HCT116 (cell line): ENCODE results near the gene CECR2. TPM values are rescaled to one million over a fixed set of nuclear protein-coding genes. Genes with fewer than 3 reads are reported as not detected.

Experiments used
- ATAC-seq: fragments of 200-7000 bp; cut with Tn5 transposase; 2 replicates; pipeline ENCODE4 v1.9.1; 2020; ENCODE audit warnings: mild to moderate bottlenecking, moderate library complexity
- BruUV-seq: library from RNA; stranded (reverse); fragments of 400-500 nt; replicated peaks from 2 replicates; lab custom pipeline; 2021; lab: Mats Ljungman, UMichigan
- CTCF ChIA-PET: fragments of 300-600 bp; sonication (Branson Sonifier 250); formaldehyde crosslinking; loops from one replicate; lab custom pipeline; 2021; ENCODE audit warnings: antibody characterized with exemption; lab: Charles Lee
- POLR2A ChIA-PET: fragments of 300-600, 350-600 bp; sonication (Branson Sonifier 250); formaldehyde crosslinking; loops from one replicate; lab custom pipeline; 2021; ENCODE audit warnings: antibody characterized with exemption; lab: Charles Lee
- RAD21 ChIA-PET, 2 experiments: fragments of 300-600 bp; sonication (Branson Sonifier 250); formaldehyde crosslinking; loops; one replicate each; lab custom pipeline; 2023; ENCODE audit warnings: low total read pairs in 2 of 2; ENCODE audit not compliant: uncharacterized antibody in 2 of 2, unreplicated experiment in 2 of 2, low non-redundant PET in 1 of 2; lab: Charles Lee
- DNase-seq: peaks from one replicate; pipeline ENCODE4 v3.0.0-alpha.2; 2010; ENCODE audit warnings: low read depth, low spot score
- H2AFZ ChIP-seq: fragments of 200-600 bp; shearing (Covaris generic), sonication (generic); 2 replicates; pipeline ENCODE4 v1.6.1; 2017; ENCODE audit warnings: low read depth, mixed run types, mixed read lengths, antibody characterized with exemption, low read length; ENCODE audit not compliant: poor library complexity, severe bottlenecking
- H3K27ac ChIP-seq: 2 replicates; pipeline ENCODE4 v1.5.1; 2012; ENCODE audit warnings: low read depth, low read length
- H3K27me3 ChIP-seq: fragments of 200-600 bp; sonication (generic); 2 replicates; pipeline ENCODE4 v1.6.1; 2016; ENCODE audit warnings: mixed run types, low read length, mixed read lengths; ENCODE audit not compliant: insufficient read depth
- H3K36me3 ChIP-seq, 2 experiments: fragments of 200-500 bp in 1 of 2; fragments of 200-600 bp in 1 of 2; sonication (Bioruptor generic) in 1 of 2; sonication (generic) in 1 of 2; 2 replicates each; pipeline versions ENCODE4 v1.5.1 to v1.6.1; 2014 to 2016; ENCODE audit warnings: low read length in 2 of 2, inconsistent platforms in 1 of 2, mixed read lengths in 1 of 2, mixed run types in 1 of 2; ENCODE audit not compliant: insufficient read depth in 2 of 2, control insufficient read depth in 1 of 2
- H3K4me1 ChIP-seq, 2 experiments: fragments of 200-600 bp in 1 of 2; sonication (generic) in 1 of 2; 2 replicates each; pipeline versions ENCODE4 v1.5.1 to v1.6.1; 2012 to 2017; ENCODE audit warnings: low read length in 2 of 2, inconsistent platforms in 1 of 2, mild to moderate bottlenecking in 1 of 2, mixed read lengths in 1 of 2, mixed run types in 1 of 2, moderate library complexity in 1 of 2; ENCODE audit not compliant: insufficient read depth in 2 of 2, control insufficient read depth in 1 of 2
- H3K4me2 ChIP-seq: fragments of 200-600 bp; sonication (generic); 2 replicates; pipeline ENCODE4 v1.6.1; 2017; ENCODE audit warnings: mixed run types, low read length, mixed read lengths
- H3K4me3 ChIP-seq, 2 experiments: fragments of 200-600 bp in 1 of 2; sonication (generic) in 1 of 2; replicated peaks in 1 of 2; 2 replicates each; pipeline ENCODE4 v1.5.1; 2011 to 2016; ENCODE audit warnings: low read length in 2 of 2, control low read depth in 1 of 2, low read depth in 1 of 2, mild to moderate bottlenecking in 1 of 2, mixed read lengths in 1 of 2, mixed run types in 1 of 2
- H3K79me2 ChIP-seq: fragments of 200-600 bp; sonication (generic); 2 replicates; pipeline ENCODE4 v1.6.1; 2017; ENCODE audit warnings: mild to moderate bottlenecking, mixed run types, low read length, moderate library complexity, mixed read lengths; ENCODE audit not compliant: insufficient read depth
- H3K9ac ChIP-seq: fragments of 200-600 bp; sonication (generic); 2 replicates; pipeline ENCODE4 v1.6.1; 2016; ENCODE audit warnings: low read length, mixed read lengths
- H3K9me2 ChIP-seq: fragments of 200-600 bp; sonication (generic), shearing (Covaris generic); 2 replicates; pipeline ENCODE4 v1.6.1; 2017; ENCODE audit warnings: mixed run types, mild to moderate bottlenecking, moderate library complexity; ENCODE audit not compliant: insufficient read depth
- H3K9me3 ChIP-seq, 2 experiments: fragments of 200-500 bp in 1 of 2; fragments of 200-600 bp in 1 of 2; sonication (Bioruptor generic) in 1 of 2; sonication (generic) in 1 of 2; 2 replicates each; pipeline ENCODE4 v1.6.1; 2014 to 2017; ENCODE audit warnings: low read length in 2 of 2, mixed read lengths in 2 of 2, inconsistent platforms in 1 of 2, low read depth in 1 of 2, mild to moderate bottlenecking in 1 of 2, mixed run types in 1 of 2, moderate library complexity in 1 of 2; ENCODE audit not compliant: control insufficient read depth in 1 of 2, insufficient read depth in 1 of 2
- H4K20me1 ChIP-seq: fragments of 200-600 bp; sonication (generic), shearing (Covaris generic); 2 replicates; pipeline ENCODE4 v1.6.1; 2017; ENCODE audit warnings: mixed run types, mild to moderate bottlenecking, moderate library complexity; ENCODE audit not compliant: insufficient read depth
- CBX3 ChIP-seq: IDR thresholded peaks from 2 replicates; pipeline ENCODE4 v1.6.1; 2012; ENCODE audit warnings: low read depth
- CEBPB ChIP-seq: IDR thresholded peaks from 2 replicates; pipeline ENCODE4 v1.6.1; 2012; ENCODE audit warnings: low read depth
- ELF1 ChIP-seq: IDR thresholded peaks from 2 replicates; pipeline ENCODE4 v1.6.1; 2012; ENCODE audit warnings: low read depth, borderline replicate concordance
- EZH2 ChIP-seq: fragments of 200-600 bp; sonication (generic); IDR thresholded peaks from 2 replicates; pipeline ENCODE4 v1.6.1; 2017; ENCODE audit warnings: antibody characterized with exemption, mixed run types
- EZH2phosphoT487 ChIP-seq: fragments of 200-600 bp; IDR thresholded peaks from 2 replicates; pipeline ENCODE4 v1.6.1; 2018; ENCODE audit warnings: antibody characterized with exemption, borderline replicate concordance
- FOSL1 ChIP-seq: IDR thresholded peaks from 2 replicates; pipeline ENCODE4 v1.6.1; 2012; ENCODE audit warnings: low read depth
- JUND ChIP-seq: IDR thresholded peaks from 2 replicates; pipeline ENCODE4 v1.6.1; 2012
- ZFX ChIP-seq: fragments of 450-650 bp; IDR thresholded peaks from 2 replicates; pipeline ENCODE4 v1.6.1; 2017
- ZNF274 ChIP-seq: fragments of 200-500 bp; sonication (Bioruptor generic); IDR thresholded peaks from 2 replicates; pipeline ENCODE4 v1.6.1; 2014; ENCODE audit warnings: mild to moderate bottlenecking, low read depth, low read length, inconsistent platforms
- intact Hi-C: fragments of 100-400 bp; cut with micrococcal nuclease; formaldehyde crosslinking; loops from 2 replicates; pipeline ENCODE4 v1.10.0; 2022
- total RNA-seq: library from RNA; stranded (reverse); gene quantifications from one replicate; pipeline ENCODE4 v1.2.1, GENCODE V29; 2021; ENCODE audit not compliant: unreplicated experiment
- TF ChIP-seq, protein P1 (sequence below): IDR thresholded peaks from 2 replicates; pipeline ENCODE4 v1.6.1; 2012; ENCODE audit warnings: low read depth

Gene CECR2
- total RNA-seq, 1 experiment from 2014 or later: 6.0 TPM

GRCh38 chr22:17373855-17374254 is 4.6 kb downstream of the CECR2 start:
- H3K4me1 ChIP-seq: peaks cover 0 to 2% of the 10 kb centered on the region in 2 experiments; a peak in 3 of 4 replicates
- H3K36me3 ChIP-seq: no peaks in the 10 kb centered on the region
- no peak overlapping the region for H2AFZ ChIP-seq
- ChIA-PET POLR2A (no interaction called here), CTCF (interaction anchor here (0.6 kb wide), 1 partner anchor 30 kb away, joined by 3 read pairs; no protein-coding TSS in a partner anchor), RAD21 (no interaction called here)
- no peaks in the 10 kb centered on the region for H4K20me1 ChIP-seq
- no peak for DNase-seq
- H3K4me3 ChIP-seq: no peak overlapping the region
- H3K9ac ChIP-seq: no peak overlapping the region
- TF ChIP-seq CEBPB (no peak), FOSL1 (no peak), ELF1 (no peak), JUND (no peak), EZH2phosphoT487 (no peak), EZH2 (no peak), ZNF274 (no peak), CBX3 (no peak), ZFX (no peak)
- TF ChIP-seq, protein P1, sequence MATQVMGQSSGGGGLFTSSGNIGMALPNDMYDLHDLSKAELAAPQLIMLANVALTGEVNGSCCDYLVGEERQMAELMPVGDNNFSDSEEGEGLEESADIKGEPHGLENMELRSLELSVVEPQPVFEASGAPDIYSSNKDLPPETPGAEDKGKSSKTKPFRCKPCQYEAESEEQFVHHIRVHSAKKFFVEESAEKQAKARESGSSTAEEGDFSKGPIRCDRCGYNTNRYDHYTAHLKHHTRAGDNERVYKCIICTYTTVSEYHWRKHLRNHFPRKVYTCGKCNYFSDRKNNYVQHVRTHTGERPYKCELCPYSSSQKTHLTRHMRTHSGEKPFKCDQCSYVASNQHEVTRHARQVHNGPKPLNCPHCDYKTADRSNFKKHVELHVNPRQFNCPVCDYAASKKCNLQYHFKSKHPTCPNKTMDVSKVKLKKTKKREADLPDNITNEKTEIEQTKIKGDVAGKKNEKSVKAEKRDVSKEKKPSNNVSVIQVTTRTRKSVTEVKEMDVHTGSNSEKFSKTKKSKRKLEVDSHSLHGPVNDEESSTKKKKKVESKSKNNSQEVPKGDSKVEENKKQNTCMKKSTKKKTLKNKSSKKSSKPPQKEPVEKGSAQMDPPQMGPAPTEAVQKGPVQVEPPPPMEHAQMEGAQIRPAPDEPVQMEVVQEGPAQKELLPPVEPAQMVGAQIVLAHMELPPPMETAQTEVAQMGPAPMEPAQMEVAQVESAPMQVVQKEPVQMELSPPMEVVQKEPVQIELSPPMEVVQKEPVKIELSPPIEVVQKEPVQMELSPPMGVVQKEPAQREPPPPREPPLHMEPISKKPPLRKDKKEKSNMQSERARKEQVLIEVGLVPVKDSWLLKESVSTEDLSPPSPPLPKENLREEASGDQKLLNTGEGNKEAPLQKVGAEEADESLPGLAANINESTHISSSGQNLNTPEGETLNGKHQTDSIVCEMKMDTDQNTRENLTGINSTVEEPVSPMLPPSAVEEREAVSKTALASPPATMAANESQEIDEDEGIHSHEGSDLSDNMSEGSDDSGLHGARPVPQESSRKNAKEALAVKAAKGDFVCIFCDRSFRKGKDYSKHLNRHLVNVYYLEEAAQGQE: no peak
- TF ChIP-seq, all 23 proteins: peak for 0
- no TSS peak for BruUV-seq
- Histone ChIP-seq H3K4me2 (no peak overlapping the region), H3K27ac (no peak overlapping the region), H3K79me2 (no peaks in the 10 kb centered on the region), H3K9me3 (no peaks in the 10 kb centered on the region), H3K9me2 (no peaks in the 10 kb centered on the region), H3K27me3 (no peaks in the 10 kb centered on the region)
- intact Hi-C loops: no loop called here
- ATAC-seq: no peak
